Neural cell (in vitro differentiated cells): ENCODE measurements around the gene ZP1. TPM values are rescaled to one million over a fixed set of nuclear protein-coding genes. Genes with fewer than 3 reads are reported as not detected.

ENCODE experiments used
- H2AFZ ChIP-seq: fragments of 200-600, 300-800 bp; sonication (generic), shearing (Covaris generic); 2 replicates; pipeline ENCODE4 v1.6.0; 2014; ENCODE audit warnings: low read depth, mild to moderate bottlenecking, antibody characterized with exemption, low read length, moderate library complexity
- H3F3A ChIP-seq: fragments of 200-600 bp; shearing (Covaris generic); 2 replicates; pipeline ENCODE4 v1.6.1; 2016; ENCODE audit warnings: mild to moderate bottlenecking, moderate library complexity, mixed read lengths, antibody characterized with exemption, low read length; ENCODE audit not compliant: insufficient read depth, poor library complexity, severe bottlenecking
- H3K27ac ChIP-seq: fragments of 200-600, 300-800 bp; sonication (generic), shearing (Covaris generic); 2 replicates; pipeline ENCODE4 v1.5.1; 2014; ENCODE audit warnings: mild to moderate bottlenecking, low read length, moderate library complexity
- H3K27me3 ChIP-seq: fragments of 300-800, 200-600 bp; sonication (generic), shearing (Covaris generic); 2 replicates; pipeline ENCODE4 v1.6.0; 2014; ENCODE audit warnings: mild to moderate bottlenecking, low read depth, low read length, moderate library complexity; ENCODE audit not compliant: insufficient read depth
- H3K36me3 ChIP-seq: fragments of 300-800, 200-600 bp; sonication (generic), shearing (Covaris generic); 2 replicates; pipeline ENCODE4 v1.5.1; 2014; ENCODE audit warnings: mild to moderate bottlenecking, antibody characterized with exemption, low read length, moderate library complexity; ENCODE audit not compliant: insufficient read depth
- H3K4me2 ChIP-seq: fragments of 300-800, 200-600 bp; sonication (generic), shearing (Covaris generic); 2 replicates; pipeline ENCODE4 v1.6.0; 2014; ENCODE audit warnings: mild to moderate bottlenecking, low read length
- H3K4me3 ChIP-seq: fragments of 300-800, 200-600 bp; sonication (generic), shearing (Covaris generic); 2 replicates; pipeline ENCODE4 v1.5.1; 2014; ENCODE audit warnings: mild to moderate bottlenecking, low read length, moderate library complexity
- H3K79me2 ChIP-seq: fragments of 200-600 bp; shearing (Covaris generic); replicated peaks from 2 replicates; pipeline ENCODE4 v1.6.0; 2014; ENCODE audit warnings: mild to moderate bottlenecking, low read length, moderate library complexity; ENCODE audit not compliant: insufficient read depth
- H3K9ac ChIP-seq: fragments of 300-800, 200-600 bp; sonication (generic), shearing (Covaris generic); 2 replicates; pipeline ENCODE4 v1.6.1; 2016; ENCODE audit warnings: mild to moderate bottlenecking, low read length, mixed read lengths
- H3K9me2 ChIP-seq: fragments of 200-600 bp; shearing (Covaris generic); 2 replicates; pipeline ENCODE4 v1.6.1; 2016; ENCODE audit warnings: mild to moderate bottlenecking, low read length, mixed read lengths; ENCODE audit not compliant: insufficient read depth
- H3K9me3 ChIP-seq: fragments of 200-600, 300-800 bp; sonication (generic), shearing (Covaris generic); 2 replicates; pipeline ENCODE4 v1.6.1; 2016; ENCODE audit warnings: mild to moderate bottlenecking, mixed run types, low read length, moderate library complexity, mixed read lengths
- H4K20me1 ChIP-seq: fragments of 200-600 bp; shearing (Covaris generic); 2 replicates; pipeline ENCODE4 v1.6.1; 2016; ENCODE audit warnings: mild to moderate bottlenecking, mixed run types; ENCODE audit not compliant: insufficient read depth
- CTCF ChIP-seq: fragments of 450-650 bp; IDR thresholded peaks from 2 replicates; pipeline ENCODE4 v1.5.1; 2014; ENCODE audit warnings: antibody characterized with exemption, mild to moderate bottlenecking, moderate library complexity; ENCODE audit not compliant: poor library complexity, severe bottlenecking
- EP300 ChIP-seq: fragments of 450-650 bp; conservative IDR thresholded peaks from 2 replicates; pipeline ENCODE4 v1.6.1; 2014; ENCODE audit warnings: antibody characterized with exemption, mild to moderate bottlenecking, moderate library complexity; ENCODE audit not compliant: poor library complexity, severe bottlenecking
- EZH2 ChIP-seq: fragments of 200-600, 300-800 bp; shearing (Covaris generic), sonication (generic); IDR thresholded peaks from 2 replicates; pipeline ENCODE4 v1.6.1; 2014; ENCODE audit warnings: antibody characterized with exemption, low read length, borderline replicate concordance, mild to moderate bottlenecking; ENCODE audit not compliant: insufficient read depth, poor library complexity, severe bottlenecking
- MXI1 ChIP-seq: fragments of 450-650 bp; conservative IDR thresholded peaks from 2 replicates; pipeline ENCODE4 v1.6.1; 2014; ENCODE audit warnings: antibody characterized with exemption, mild to moderate bottlenecking; ENCODE audit not compliant: poor library complexity, severe bottlenecking
- POLR2AphosphoS5 ChIP-seq: IDR thresholded peaks from 2 replicates; pipeline ENCODE4 v1.6.1; 2012
- RAD21 ChIP-seq: fragments of 450-650 bp; conservative IDR thresholded peaks from 2 replicates; pipeline ENCODE4 v1.6.1; 2014; ENCODE audit warnings: antibody characterized with exemption, mild to moderate bottlenecking, moderate library complexity
- REST ChIP-seq: IDR thresholded peaks from 2 replicates; pipeline ENCODE4 v1.6.1; 2012; ENCODE audit warnings: borderline replicate concordance
- SMC3 ChIP-seq: fragments of 450-650 bp; conservative IDR thresholded peaks from 2 replicates; pipeline ENCODE4 v1.6.1; 2014; ENCODE audit warnings: antibody characterized with exemption, mild to moderate bottlenecking, moderate library complexity; ENCODE audit not compliant: poor library complexity
- TAF1 ChIP-seq: IDR thresholded peaks from 2 replicates; pipeline ENCODE4 v1.6.1; 2012; ENCODE audit warnings: low read depth
- polyA plus RNA-seq: library from polyadenylated mRNA; depleted of rRNA; stranded (reverse); fragments of >200 nt; gene quantifications from 2 replicates; pipeline ENCODE4 v1.2.3, GENCODE V29; 2014

ZP1 gene
- polyA plus RNA-seq, 1 donor from 2014 or later, result 1.5 TPM

GRCh38 chr11:60919320-60919719, 52.0 kb downstream of the ZP1 start:
- H3K36me3 ChIP-seq, result no peaks in the 10 kb centered on the region
- TF ChIP-seq RAD21 (no peak), EP300 (no peak), TAF1 (no peak), SMC3 (no peak), REST (no peak), CTCF (no peak), POLR2AphosphoS5 (no peak), EZH2 (no peak), MXI1 (no peak)
- no peaks in the 10 kb centered on the region for H3K9me3 ChIP-seq
- H3K9me2 ChIP-seq, result no peaks in the 10 kb centered on the region
- H3K27me3 ChIP-seq, result no peaks in the 10 kb centered on the region
- no peak overlapping the region for H2AFZ ChIP-seq
- H4K20me1 ChIP-seq, result no peaks in the 10 kb centered on the region
- no peak overlapping the region for H3K4me2 ChIP-seq
- no peak overlapping the region for H3K27ac ChIP-seq
- no peaks in the 10 kb centered on the region for H3F3A ChIP-seq
- no peak overlapping the region for H3K4me3 ChIP-seq
- peaks cover 47% of the 10 kb centered on the region for H3K79me2 ChIP-seq
- no peak overlapping the region for H3K9ac ChIP-seq

- Histone ChIP-seq H2AFZ (no peak overlapping the region), H3K4me3 (no peak overlapping the region), H3K9ac (no peak overlapping the region), H4K20me1 (no peaks in the 10 kb centered on the region), H3K79me2 (peaks cover 47% of the 10 kb centered on the region), H3K36me3 (no peaks in the 10 kb centered on the region), H3K9me3 (no peaks in the 10 kb centered on the region), H3K9me2 (no peaks in the 10 kb centered on the region), H3F3A (no peaks in the 10 kb centered on the region), H3K27me3 (no peaks in the 10 kb centered on the region), H3K4me2 (no peak overlapping the region), H3K27ac (no peak overlapping the region)
- no peak for TF ChIP-seq MXI1
Observed at GRCh38 chr11:60919956-60920355, 52.6 kb downstream of the ZP1 start.

- no peak for TF ChIP-seq EZH2
- Histone ChIP-seq H3K9me3 (no peaks in the 10 kb centered on the region), H3F3A (no peaks in the 10 kb centered on the region), H3K9ac (no peak overlapping the region), H2AFZ (no peak overlapping the region), H3K36me3 (no peaks in the 10 kb centered on the region), H3K79me2 (peaks cover 51% of the 10 kb centered on the region), H3K9me2 (no peaks in the 10 kb centered on the region), H4K20me1 (no peaks in the 10 kb centered on the region), H3K27me3 (no peaks in the 10 kb centered on the region), H3K4me3 (no peak overlapping the region), H3K4me2 (no peak overlapping the region), H3K27ac (no peak overlapping the region)
Observed at GRCh38 chr11:60921259-60921658, 53.9 kb downstream of the ZP1 start.
